GM23338 (cell line): Measurements from ENCODE around the gene KIF27. TPM values are rescaled to one million over a fixed set of nuclear protein-coding genes. Genes with fewer than 3 reads are reported as not detected.

Source experiments
- ATAC-seq: fragments of 200-7000 bp; cut with Tn5 transposase; 3 replicates; pipeline ENCODE4 v1.9.1; 2020
- DNase-seq: peaks from one replicate; pipeline ENCODE4 v3.0.0-alpha.2; 2015; ENCODE audit warnings: low spot score
- H2AFZ ChIP-seq: fragments of 200-600 bp; sonication (generic); 2 replicates; pipeline ENCODE4 v1.8.0; 2016; ENCODE audit warnings: antibody characterized with exemption, mild to moderate bottlenecking, moderate library complexity
- H3F3A ChIP-seq: fragments of 200-600 bp; sonication (generic); replicated peaks from 2 replicates; pipeline ENCODE4 v1.8.0; 2017; ENCODE audit warnings: antibody characterized with exemption, mixed run types, low read depth
- H3K27ac ChIP-seq: fragments of 200-600 bp; sonication (generic); 2 replicates; pipeline ENCODE4 v1.6.1; 2016; ENCODE audit warnings: low read depth
- H3K27me3 ChIP-seq: fragments of 200-600 bp; sonication (generic); 2 replicates; pipeline ENCODE4 v1.8.0; 2016; ENCODE audit warnings: mild to moderate bottlenecking, mixed run types, moderate library complexity; ENCODE audit not compliant: insufficient read depth
- H3K36me3 ChIP-seq: fragments of 200-600 bp; sonication (generic); 2 replicates; pipeline ENCODE4 v1.8.0; 2016; ENCODE audit warnings: mild to moderate bottlenecking; ENCODE audit not compliant: insufficient read depth
- H3K4me1 ChIP-seq: fragments of 200-600 bp; sonication (generic); 2 replicates; pipeline ENCODE4 v1.8.0; 2016; ENCODE audit warnings: mild to moderate bottlenecking, moderate library complexity; ENCODE audit not compliant: insufficient read depth
- H3K4me2 ChIP-seq: fragments of 200-600 bp; sonication (generic); 2 replicates; pipeline ENCODE4 v1.7.1; 2017; ENCODE audit warnings: mixed run types
- H3K4me3 ChIP-seq: fragments of 200-600 bp; sonication (generic); 2 replicates; pipeline ENCODE4 v1.6.1; 2016; ENCODE audit warnings: mixed run types
- H3K79me2 ChIP-seq: fragments of 200-600 bp; sonication (generic); replicated peaks from 2 replicates; pipeline ENCODE4 v1.8.0; 2017; ENCODE audit warnings: mild to moderate bottlenecking; ENCODE audit not compliant: insufficient read depth
- H3K9me2 ChIP-seq: fragments of 200-600 bp; sonication (generic); 2 replicates; pipeline ENCODE4 v1.8.0; 2017; ENCODE audit not compliant: insufficient read depth
- H4K20me1 ChIP-seq: fragments of 200-600 bp; sonication (generic); replicated peaks from 2 replicates; pipeline ENCODE4 v1.8.0; 2017; ENCODE audit warnings: mild to moderate bottlenecking; ENCODE audit not compliant: insufficient read depth
- H3K27ac Mint-ChIP-seq: 2 replicates; pipeline ENCODE4 v1.8.0; 2020; ENCODE audit warnings: inconsistent platforms, mild to moderate bottlenecking, moderate library complexity, mixed read lengths
- H3K27me3 Mint-ChIP-seq: 3 replicates; pipeline ENCODE4 v1.8.0; 2022; ENCODE audit warnings: low read depth, mild to moderate bottlenecking, moderate library complexity, mixed read lengths, inconsistent platforms; ENCODE audit not compliant: insufficient read depth, poor library complexity
- H3K36me3 Mint-ChIP-seq: 3 replicates; pipeline ENCODE4 v1.8.0; 2021; ENCODE audit warnings: low read depth, mild to moderate bottlenecking, inconsistent platforms, moderate library complexity, mixed read lengths
- H3K4me1 Mint-ChIP-seq: 3 replicates; pipeline ENCODE4 v1.8.0; 2020; ENCODE audit warnings: mild to moderate bottlenecking, inconsistent platforms, mixed read lengths
- H3K4me3 Mint-ChIP-seq: 3 replicates; pipeline ENCODE4 v1.8.0; 2021; ENCODE audit warnings: moderate library complexity, mild to moderate bottlenecking, inconsistent platforms, mixed read lengths
- H3K9me3 Mint-ChIP-seq: 3 replicates; pipeline ENCODE4 v1.8.0; 2020; ENCODE audit warnings: moderate library complexity, mild to moderate bottlenecking, inconsistent platforms, mixed read lengths
- EZH2 ChIP-seq: fragments of 200-600 bp; sonication (generic); IDR thresholded peaks from one replicate; pipeline ENCODE4 v1.8.0; 2017; ENCODE audit warnings: antibody characterized with exemption, mild to moderate bottlenecking, low read depth; ENCODE audit not compliant: unreplicated experiment
- POLR2AphosphoS5 ChIP-seq: IDR thresholded peaks from 2 replicates; pipeline ENCODE4 v1.6.1; 2016; ENCODE audit warnings: antibody characterized with exemption, low read depth
- polyA plus RNA-seq: library from polyadenylated mRNA; unstranded; fragments of >200 nt; fragmentation: Nextera tagmentation; extraction: Ambion mirVana; gene quantifications from 2 replicates; pipeline ENCODE4 v1.2.1, GENCODE V29; 2016
- total RNA-seq: library from RNA; depleted of rRNA; stranded (reverse); fragments of >200 nt; shearing (Covaris generic); gene quantifications from 2 replicates; pipeline ENCODE4 v1.2.3, GENCODE V29; 2014
- TF ChIP-seq, protein P1 (sequence below): fragments of 250-450 bp; sonication (Bioruptor Pico); IDR thresholded peaks from 2 replicates; pipeline ENCODE4 v1.5.0; 2020; ENCODE audit warnings: mild to moderate bottlenecking, moderate library complexity
- TF ChIP-seq, protein P2 (sequence below): IDR thresholded peaks from 2 replicates; pipeline ENCODE4 v1.6.1; 2016; ENCODE audit warnings: antibody characterized with exemption

The KIF27 gene
- total and polyA plus RNA-seq, 2 experiments from 2014 or later, result 3.3 to 8.2 TPM

DNA sequence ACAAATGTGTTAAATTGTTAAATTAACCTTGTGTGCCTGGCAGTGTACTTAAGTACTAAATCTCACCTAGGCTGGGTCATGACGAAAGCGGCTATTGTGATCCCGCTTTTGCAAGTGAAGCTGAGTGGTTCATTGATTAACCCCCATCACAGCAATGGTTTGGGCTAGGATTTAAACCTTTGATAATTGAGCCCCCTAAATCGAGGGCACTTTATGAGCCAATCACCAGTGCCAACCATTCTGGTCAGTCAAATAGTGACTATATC lies 35.9 kb upstream of the KIF27 start (continued):
- TF ChIP-seq, protein P1, sequence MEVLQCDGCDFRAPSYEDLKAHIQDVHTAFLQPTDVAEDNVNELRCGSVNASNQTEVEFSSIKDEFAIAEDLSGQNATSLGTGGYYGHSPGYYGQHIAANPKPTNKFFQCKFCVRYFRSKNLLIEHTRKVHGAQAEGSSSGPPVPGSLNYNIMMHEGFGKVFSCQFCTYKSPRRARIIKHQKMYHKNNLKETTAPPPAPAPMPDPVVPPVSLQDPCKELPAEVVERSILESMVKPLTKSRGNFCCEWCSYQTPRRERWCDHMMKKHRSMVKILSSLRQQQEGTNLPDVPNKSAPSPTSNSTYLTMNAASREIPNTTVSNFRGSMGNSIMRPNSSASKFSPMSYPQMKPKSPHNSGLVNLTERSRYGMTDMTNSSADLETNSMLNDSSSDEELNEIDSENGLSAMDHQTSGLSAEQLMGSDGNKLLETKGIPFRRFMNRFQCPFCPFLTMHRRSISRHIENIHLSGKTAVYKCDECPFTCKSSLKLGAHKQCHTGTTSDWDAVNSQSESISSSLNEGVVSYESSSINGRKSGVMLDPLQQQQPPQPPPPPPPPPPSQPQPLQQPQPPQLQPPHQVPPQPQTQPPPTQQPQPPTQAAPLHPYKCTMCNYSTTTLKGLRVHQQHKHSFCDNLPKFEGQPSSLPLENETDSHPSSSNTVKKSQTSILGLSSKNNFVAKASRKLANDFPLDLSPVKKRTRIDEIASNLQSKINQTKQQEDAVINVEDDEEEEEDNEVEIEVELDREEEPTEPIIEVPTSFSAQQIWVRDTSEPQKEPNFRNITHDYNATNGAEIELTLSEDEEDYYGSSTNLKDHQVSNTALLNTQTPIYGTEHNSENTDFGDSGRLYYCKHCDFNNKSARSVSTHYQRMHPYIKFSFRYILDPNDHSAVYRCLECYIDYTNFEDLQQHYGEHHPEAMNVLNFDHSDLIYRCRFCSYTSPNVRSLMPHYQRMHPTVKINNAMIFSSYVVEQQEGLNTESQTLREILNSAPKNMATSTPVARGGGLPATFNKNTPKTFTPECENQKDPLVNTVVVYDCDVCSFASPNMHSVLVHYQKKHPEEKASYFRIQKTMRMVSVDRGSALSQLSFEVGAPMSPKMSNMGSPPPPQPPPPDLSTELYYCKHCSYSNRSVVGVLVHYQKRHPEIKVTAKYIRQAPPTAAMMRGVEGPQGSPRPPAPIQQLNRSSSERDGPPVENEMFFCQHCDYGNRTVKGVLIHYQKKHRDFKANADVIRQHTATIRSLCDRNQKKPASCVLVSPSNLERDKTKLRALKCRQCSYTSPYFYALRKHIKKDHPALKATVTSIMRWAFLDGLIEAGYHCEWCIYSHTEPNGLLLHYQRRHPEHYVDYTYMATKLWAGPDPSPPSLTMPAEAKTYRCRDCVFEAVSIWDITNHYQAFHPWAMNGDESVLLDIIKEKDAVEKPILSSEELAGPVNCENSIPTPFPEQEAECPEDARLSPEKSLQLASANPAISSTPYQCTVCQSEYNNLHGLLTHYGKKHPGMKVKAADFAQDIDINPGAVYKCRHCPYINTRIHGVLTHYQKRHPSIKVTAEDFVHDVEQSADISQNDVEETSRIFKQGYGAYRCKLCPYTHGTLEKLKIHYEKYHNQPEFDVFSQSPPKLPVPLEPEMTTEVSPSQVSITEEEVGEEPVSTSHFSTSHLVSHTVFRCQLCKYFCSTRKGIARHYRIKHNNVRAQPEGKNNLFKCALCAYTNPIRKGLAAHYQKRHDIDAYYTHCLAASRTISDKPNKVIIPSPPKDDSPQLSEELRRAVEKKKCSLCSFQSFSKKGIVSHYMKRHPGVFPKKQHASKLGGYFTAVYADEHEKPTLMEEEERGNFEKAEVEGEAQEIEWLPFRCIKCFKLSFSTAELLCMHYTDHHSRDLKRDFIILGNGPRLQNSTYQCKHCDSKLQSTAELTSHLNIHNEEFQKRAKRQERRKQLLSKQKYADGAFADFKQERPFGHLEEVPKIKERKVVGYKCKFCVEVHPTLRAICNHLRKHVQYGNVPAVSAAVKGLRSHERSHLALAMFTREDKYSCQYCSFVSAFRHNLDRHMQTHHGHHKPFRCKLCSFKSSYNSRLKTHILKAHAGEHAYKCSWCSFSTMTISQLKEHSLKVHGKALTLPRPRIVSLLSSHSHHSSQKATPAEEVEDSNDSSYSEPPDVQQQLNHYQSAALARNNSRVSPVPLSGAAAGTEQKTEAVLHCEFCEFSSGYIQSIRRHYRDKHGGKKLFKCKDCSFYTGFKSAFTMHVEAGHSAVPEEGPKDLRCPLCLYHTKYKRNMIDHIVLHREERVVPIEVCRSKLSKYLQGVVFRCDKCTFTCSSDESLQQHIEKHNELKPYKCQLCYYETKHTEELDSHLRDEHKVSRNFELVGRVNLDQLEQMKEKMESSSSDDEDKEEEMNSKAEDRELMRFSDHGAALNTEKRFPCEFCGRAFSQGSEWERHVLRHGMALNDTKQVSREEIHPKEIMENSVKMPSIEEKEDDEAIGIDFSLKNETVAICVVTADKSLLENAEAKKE, result no peak

DNA sequence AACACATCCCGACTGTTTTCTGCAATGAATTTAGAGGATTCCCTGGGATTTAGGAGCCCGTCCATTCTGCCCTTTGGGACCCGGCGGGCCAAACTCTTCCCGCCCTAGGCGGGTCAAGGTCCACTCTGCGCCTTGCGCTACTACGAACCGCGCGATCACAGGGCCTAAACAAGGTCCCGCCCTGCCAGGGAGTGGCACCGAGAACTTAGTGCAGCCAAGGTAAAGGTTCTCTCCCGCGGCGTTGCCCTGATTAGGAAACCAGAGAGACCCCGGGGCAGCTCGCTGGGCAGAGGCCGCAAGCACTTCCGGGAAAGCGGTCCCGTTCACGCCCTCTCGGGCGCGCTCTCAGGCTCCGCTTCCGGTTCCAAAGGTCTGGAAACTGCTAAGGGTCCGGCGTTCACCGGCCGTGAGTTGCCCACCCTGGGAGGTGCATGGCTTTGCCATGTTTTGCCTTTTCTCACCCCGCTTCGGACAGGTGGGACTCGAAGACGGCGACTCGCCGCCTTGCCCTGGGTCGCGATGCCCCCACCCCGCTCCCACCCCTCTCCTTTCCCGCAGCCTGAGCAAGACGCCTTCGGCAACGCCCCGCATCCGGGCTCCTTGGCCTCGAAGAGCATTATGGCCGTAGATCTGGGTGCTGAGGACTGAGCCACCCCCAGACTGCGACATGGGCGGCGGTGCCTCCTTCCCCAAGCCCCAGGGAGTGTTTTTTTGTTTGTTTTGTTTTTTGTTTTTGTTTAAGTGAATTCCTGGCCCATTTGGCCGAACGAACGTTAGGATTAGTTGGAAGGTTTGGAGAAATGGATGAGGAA lies 35.4 kb upstream of the KIF27 start:
- Histone ChIP-seq H4K20me1 (no peaks in the 10 kb centered on the region), H3K79me2 (no peaks in the 10 kb centered on the region), H3K36me3 (0 out of 2 replicates have a peak, but pooled peaks cover 3% of the 10 kb centered on the region), H3F3A (no peaks in the 10 kb centered on the region), H3K27ac (peak overlapping the region; percentile 77), H3K4me2 (peak overlapping the region; percentile 94), H2AFZ (peak overlapping the region; percentile 88), H3K9me2 (no peaks in the 10 kb centered on the region), H3K4me1 (no peaks in the 10 kb centered on the region; the same call in 1 of the 2 replicates), H3K27me3 (no peaks in the 10 kb centered on the region), H3K4me3 (peak overlapping the region; percentile 77)
- TF ChIP-seq, protein P2, sequence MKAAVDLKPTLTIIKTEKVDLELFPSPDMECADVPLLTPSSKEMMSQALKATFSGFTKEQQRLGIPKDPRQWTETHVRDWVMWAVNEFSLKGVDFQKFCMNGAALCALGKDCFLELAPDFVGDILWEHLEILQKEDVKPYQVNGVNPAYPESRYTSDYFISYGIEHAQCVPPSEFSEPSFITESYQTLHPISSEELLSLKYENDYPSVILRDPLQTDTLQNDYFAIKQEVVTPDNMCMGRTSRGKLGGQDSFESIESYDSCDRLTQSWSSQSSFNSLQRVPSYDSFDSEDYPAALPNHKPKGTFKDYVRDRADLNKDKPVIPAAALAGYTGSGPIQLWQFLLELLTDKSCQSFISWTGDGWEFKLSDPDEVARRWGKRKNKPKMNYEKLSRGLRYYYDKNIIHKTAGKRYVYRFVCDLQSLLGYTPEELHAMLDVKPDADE, result 0 out of 2 replicates have a peak, but pooled peaks have one; percentile 28
- TF ChIP-seq EZH2 (no peak), POLR2AphosphoS5 (peak; percentile 79)
- Mint-ChIP-seq H3K36me3 (peaks cover 17% of the 10 kb centered on the region; the same call in 2 of the 3 replicates), H3K27ac (peak overlapping the region; percentile 96), H3K4me3 (peak overlapping the region; percentile 90), H3K27me3 (peaks cover 7% of the 10 kb centered on the region), H3K9me3 (no peaks in the 10 kb centered on the region), H3K4me1 (peaks cover 6% of the 10 kb centered on the region; the same call in 2 of the 3 replicates)
- ATAC-seq (peak; percentile 93), DNase-seq (peak; percentile 90)
